Epithelial cell of proximal tubule (primary cell): Measurements from ENCODE around the gene AOC3. TPM values are rescaled to one million over a fixed set of nuclear protein-coding genes. Genes with fewer than 3 reads are reported as not detected.
"Not testable (repeated sequence)": the region's sequence is repeated elsewhere in the genome, so short reads cannot be mapped to it uniquely, and the experiment has no call there.

ENCODE experiments used
- DNase-seq: peaks from one replicate; pipeline ENCODE4 v3.0.0-alpha.2; 2011; ENCODE audit warnings: low read depth
- H3K4me3 ChIP-seq: 2 replicates; pipeline ENCODE4 v1.5.1; 2011; ENCODE audit warnings: low read depth, mild to moderate bottlenecking, low read length
- CTCF ChIP-seq: conservative IDR thresholded peaks from 2 replicates; pipeline ENCODE4 v1.5.1; 2012; ENCODE audit warnings: low read depth, mild to moderate bottlenecking, low read length
- total RNA-seq: library from RNA; depleted of rRNA; stranded (reverse); fragments of >200 nt; gene quantifications from 2 replicates; pipeline ENCODE4 v1.2.3, GENCODE V29; 2015

Gene AOC3
- total RNA-seq, 1 donor from 2014 or later, result not detected

- no peak for DNase-seq
- no peak overlapping the region for H3K4me3 ChIP-seq
- TF ChIP-seq CTCF, result no peak
These were observed 29.8 kb downstream of the AOC3 start for GRCh38 chr17:42880776-42881310.

- DNase-seq, H3K4me3 ChIP-seq: not testable (repeated sequence)
These were observed 30.7 kb downstream of the AOC3 start for GRCh38 chr17:42881706-42882105.

GRCh38 chr17:42882166-42882565 is 31.2 kb downstream of the AOC3 start:
- H3K4me3 ChIP-seq, result no peak overlapping the region
- DNase-seq, result no peak
- no peak for TF ChIP-seq CTCF

- no peak overlapping the region for H3K4me3 ChIP-seq
- TF ChIP-seq CTCF, result no peak
- DNase-seq, result peak; percentile 22
These were observed 33.0 kb downstream of the AOC3 start for GRCh38 chr17:42883802-42884558.

- not testable (repeated sequence) for H3K4me3 ChIP-seq, DNase-seq
These were observed 34.8 kb downstream of the AOC3 start for GRCh38 chr17:42885806-42886205.

GRCh38 chr17:42886283-42887176 is 35.5 kb downstream of the AOC3 start:
- no peak for DNase-seq

GRCh38 chr17:42889809-42890208 is 38.8 kb downstream of the AOC3 start:
- TF ChIP-seq CTCF, result no peak
- H3K4me3 ChIP-seq, result no peak overlapping the region
- no peak for DNase-seq

More at GRCh38 chr17:42886283-42887176, 35.5 kb downstream of the AOC3 start:
- no peak overlapping the region for H3K4me3 ChIP-seq
- no peak for TF ChIP-seq CTCF
